Measurements from ENCODE around the gene TEKT1.
A peak's percentile ranks its signal among the peaks of the same experiment; 100 is the strongest.
"Not testable (repeated sequence)": the region's sequence is repeated elsewhere in the genome, so short reads cannot be mapped to it uniquely, and the experiment has no call there.

Gene TEKT1

DNA sequence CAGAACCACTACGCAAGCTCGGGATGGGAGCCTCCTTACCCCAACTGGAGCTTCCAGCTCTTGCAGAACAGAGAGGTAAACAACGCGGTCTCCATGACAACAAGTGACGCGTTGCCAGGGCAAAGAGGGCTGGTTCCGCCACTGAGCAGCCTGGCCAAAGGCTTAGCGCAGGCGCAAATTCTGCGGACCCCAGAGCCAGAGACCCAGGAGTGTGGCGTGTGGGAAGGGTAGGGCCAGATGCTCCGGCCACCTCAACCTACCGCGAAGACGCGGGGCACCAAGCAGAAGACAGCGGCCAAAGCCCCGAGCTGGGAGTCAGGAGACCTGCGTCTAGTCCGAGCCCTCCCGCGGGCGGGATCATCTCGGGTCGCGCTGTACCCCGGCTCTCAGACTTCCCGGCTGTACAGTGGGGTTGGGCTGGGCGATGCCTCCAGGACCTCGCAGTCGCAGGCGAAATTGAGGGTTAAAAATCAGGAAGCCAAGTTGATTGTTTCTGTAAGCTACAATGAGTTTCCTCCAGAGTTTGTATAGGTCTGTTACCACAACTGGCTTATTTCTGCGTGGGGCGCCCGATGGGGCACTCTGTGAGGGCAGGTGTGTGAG is at the start of gene TEKT1:
TSS of gene TEKT1 (minus strand) at position 69 of the 603 bp plus-strand sequence. CDS start 1,353 bp downstream, outside the sequence.
- DNase-seq, result no peak

DNA sequence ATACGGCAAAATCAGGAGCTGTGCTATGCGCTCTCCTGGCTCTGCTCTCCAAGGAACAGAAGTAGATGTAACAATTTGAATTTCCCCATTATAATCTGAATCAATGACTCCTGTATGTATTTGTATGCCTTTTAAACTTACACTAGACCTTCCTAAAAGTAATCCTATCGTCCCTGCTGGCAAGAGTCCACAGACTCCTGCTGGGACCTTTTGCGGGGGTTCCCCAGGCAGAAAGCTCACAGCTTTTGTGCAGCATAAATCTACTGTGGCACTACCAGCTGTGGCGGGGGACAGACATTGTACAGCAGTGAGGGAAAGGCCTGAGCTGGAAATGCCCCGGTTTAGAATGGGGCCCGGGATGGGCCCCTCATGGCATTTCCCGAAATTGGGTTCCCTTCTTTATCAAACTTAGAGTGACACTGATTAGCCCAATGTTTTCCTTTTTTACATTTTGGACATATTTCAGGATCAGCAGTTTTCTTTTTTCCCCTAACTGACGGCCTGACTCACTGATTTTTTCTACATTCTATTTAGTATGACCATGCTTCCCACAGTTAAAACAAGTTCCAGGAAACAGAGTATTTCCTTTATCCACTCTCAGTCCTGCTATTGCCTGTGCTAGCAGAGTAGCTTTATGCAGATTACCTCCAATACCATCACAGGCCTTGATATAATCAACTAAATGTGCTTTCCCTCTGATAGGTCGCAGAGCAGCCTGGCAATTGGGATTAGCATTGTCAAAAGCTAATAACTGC is 47.9 kb upstream of the TEKT1 start:
- DNase-seq, result not testable (repeated sequence)

DNA sequence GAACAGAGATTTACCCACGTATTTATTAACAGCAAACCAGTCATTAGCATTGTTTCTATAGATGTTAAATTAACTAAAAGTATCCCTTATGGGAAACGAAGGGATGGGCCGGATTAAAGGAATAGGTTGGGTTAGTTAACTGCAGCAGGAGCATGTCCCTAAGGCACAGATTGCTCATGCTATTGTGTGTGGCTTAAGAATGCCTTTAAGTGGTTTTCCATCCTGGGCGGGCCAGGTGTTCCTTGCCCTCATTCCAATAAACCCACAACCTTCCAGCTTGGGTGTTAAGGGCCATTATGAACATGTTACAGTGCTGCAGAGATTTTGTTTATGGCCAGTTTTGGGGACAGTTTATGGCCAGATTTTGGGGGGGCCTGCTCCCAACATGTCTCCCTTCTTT is 43.7 kb upstream of the TEKT1 start:
- not testable (repeated sequence) for DNase-seq

DNA sequence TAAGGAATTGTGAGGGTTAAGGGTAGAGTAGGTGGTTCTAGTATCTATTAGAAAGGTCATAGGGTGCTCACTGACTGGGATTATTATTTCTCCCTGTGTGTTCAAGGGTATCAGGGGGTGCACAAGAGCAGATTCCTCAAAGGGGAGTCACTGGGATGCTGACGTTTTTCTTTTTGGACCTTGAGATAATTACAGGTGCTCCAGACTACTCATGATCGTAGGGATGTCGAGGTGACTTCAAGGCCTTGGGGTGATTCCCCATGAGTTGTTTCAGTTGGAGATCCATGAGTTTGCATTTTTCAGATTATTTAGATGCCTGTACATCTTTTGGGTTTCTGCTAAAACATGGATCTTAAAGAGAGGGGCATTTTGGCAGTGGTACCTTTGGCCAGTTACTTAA is 41.4 kb upstream of the TEKT1 start:
- DNase-seq, result no peak

DNA sequence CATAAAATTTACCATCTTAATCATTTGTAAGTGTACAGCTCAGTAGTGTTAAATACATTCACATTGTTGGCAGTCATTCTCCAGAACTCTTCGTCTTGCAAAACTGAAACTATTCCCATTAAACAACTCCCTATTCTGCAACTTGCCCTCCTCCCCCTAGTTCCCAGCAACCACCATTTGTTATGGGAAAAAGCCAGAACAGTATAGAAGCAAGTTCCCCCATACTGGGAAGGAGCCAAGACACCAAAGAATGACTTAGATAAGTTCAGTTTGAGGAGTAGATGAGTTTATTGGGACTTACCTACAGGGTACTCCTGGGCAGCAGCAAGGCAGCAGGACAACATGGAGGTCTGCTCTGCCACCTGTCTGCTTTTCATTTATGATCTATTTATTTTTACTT is 39.3 kb upstream of the TEKT1 start:
- DNase-seq, result no peak

DNA sequence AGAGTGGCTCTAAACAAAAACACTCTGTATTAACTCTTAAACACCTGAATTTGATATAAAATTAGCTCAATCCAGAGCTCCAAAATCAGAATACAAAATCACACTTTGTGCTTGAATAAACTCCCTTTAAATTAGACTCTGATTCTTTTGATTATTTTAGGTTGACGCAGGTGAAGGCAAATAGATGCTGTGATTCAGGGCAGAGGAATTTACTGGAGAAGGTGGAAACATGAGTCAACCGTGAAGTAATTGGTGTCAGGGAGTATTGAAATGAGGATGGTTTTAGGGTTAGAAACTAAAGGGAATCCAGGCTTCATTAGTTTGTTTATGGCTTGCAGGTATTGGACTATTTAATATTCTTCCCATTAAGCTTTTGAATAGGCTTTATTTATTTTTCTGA is 37.1 kb upstream of the TEKT1 start:
- no peak for DNase-seq

DNA sequence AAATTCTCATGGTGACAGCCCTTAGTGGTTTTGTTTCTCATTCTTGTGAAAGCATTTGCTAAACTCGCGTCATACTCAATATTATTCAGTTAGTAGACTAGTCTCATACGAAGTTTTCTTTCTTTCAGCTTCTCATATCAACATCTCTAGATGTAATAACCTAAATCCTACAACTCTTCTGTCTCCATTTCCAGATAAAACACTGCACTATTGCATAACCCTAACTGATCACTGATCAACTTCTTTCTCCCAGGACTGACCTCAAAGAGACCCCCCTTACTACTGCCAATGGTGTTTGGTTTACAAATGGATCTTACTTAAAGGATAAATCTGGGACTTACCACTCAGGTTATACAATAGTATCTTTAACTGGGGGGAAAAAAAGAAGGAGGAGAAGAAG is 36.3 kb upstream of the TEKT1 start:
- no peak for DNase-seq

DNA sequence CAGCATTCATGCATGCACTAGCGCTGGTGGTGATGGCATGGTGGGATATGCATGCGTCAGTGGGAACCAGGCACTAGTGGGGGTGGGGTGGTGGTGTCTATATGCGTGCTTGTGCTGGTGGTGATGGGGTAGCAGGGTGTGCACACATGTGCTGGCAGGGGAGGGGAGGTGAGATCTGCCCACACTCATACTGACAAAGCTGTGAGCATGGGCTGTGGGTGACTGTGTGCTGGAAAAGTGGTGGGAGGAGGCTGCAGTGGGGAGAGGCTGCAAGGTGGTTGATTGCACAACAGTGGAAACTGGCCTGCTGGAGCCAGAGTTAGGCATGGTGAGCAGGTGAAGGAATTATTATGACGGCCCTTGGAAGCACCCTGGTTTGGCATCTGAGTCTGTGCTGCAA is 31.3 kb upstream of the TEKT1 start:
- DNase-seq, result no peak

DNA sequence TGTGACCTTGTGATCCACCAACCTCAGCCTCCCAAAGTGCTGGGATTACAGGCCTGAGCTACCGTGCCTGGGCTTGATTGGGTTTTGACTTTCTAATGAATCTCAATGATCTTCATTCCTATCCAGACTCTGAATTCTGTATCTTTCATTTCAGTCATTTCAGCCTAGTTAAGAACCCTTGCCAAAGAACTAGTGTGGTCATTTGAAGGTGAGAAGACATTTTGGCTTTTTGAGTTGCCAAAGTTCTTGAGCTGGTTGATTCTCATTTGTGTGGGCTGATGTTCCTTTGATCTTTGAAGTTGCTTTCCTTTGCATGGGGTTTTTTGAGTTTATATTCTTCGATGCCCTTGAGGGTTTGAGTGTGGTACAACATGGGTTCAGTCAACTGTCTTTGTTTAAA is 30.6 kb upstream of the TEKT1 start:
- no peak for DNase-seq

DNA sequence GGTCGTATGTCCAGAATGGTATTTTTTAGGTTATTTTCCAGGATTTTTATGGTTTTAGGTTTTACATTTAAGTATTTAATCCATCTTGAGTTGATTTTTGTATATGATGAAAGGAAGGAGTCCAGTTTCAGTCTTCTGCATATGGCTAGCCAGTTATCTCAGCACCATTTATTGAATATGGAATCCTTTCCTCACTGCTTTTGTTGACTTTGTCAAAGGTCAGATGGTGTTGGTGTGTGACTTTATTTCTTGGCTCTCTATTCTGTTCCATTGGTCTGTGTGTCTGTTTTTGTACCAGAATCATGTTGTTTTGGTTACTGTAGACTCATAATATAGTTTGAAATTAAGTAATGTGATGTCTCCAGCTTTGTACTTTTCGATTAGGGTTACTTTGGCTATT is 26.4 kb upstream of the TEKT1 start:
- no peak for DNase-seq

DNA sequence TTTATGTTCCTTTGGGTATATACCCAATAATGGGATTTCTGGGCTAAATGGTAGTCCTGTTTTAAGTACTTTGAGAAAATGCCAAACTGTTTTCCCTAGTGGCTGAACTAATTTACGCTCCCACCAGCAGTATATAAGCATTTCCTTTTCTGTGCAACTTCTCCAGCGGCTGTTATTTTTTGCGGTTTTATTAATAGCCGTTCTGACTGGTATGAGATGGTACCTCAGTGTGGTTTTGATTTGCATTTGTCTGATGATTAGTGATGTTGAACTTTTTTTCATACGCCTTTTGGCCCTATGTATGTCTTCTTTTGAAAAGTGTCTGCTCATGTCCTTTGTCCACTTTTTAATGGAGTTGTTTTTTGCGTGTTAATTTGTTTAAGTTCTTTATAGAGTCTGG is 25.8 kb upstream of the TEKT1 start:
- DNase-seq, result no peak

DNA sequence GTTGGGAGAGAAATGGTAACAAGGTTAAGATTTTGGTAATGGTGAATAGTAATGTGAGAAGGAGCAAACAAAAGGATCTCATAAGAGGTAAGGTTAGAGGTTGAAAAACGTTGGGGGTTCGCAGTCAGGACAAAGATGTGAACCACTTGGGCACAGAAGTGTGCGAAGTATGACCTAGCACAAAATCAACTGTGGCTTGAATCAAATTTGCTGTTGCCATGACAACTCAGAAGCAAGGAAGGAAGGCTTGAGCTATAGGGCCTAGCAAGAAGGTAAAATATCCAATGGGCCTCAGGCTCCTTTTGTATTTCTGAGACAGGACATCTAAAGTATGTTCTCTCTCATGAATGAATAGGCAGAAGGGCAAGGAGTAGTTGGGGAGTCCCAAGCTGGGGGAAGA is 24.5 kb upstream of the TEKT1 start:
- no peak for DNase-seq

DNA sequence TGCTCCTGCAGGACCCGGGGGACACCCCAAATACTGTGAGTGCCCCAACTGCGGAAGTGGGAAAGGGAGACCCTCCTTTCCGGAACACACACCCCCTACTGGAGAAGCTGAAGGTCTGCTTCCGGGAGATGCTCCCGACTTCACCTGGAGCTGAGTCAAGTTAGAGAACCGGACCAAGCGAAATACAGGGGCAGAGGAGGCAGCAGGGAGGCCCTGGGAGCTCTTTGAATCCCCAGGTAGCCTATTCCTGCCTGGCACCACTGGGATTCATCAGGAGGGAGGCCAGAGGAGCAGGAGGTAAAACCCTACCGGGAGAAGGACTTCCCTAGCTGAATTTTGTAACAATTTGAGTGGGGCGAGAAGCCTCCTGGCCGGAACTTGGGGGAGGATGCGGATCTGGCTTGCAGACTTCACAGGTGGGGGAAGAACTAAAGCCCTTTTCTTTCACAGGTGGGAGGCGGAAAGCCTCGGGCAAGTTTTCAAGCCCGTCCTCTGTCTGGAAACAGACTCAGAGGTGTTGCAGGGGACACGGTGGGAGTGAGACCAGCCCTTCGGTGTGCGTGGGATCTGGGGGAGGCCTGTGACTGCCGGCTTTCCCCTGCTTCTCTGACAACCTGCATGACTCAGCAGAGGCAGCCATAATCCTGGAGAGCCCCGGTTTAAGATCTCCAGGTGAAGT is 22.4 kb upstream of the TEKT1 start:
- DNase-seq, result no peak

DNA sequence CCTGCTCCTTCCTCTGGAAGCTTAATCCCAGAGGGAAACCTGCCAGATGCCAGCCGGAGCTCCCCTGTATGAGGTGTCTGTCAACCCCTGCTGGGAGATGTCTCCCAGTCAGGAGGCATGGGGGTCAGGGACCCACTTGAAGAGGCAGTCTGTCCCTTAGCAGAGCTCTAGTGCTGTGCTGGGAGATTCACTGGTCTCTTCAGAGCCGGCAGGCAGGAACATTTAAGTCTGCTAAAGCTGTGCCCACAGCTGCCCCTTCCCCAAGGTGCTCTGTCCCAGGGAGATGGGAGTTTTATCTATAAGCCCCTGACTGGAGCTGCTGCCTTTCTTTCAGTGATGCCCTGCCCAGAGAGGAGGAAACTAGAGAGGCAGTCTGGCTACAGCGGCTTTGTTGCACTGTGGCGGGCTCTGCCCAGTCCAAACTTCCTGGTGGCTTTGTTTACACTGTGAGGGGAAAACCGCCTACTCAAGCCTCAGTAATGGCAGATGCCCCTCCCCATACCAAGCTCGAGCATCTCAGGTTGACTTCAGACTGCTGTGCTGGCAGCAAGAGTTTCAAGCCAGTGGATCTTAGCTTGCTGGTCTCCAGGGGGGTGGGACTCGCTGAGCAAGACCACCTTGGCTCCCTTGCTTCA is 17.1 kb upstream of the TEKT1 start:
- not testable (repeated sequence) for DNase-seq

DNA sequence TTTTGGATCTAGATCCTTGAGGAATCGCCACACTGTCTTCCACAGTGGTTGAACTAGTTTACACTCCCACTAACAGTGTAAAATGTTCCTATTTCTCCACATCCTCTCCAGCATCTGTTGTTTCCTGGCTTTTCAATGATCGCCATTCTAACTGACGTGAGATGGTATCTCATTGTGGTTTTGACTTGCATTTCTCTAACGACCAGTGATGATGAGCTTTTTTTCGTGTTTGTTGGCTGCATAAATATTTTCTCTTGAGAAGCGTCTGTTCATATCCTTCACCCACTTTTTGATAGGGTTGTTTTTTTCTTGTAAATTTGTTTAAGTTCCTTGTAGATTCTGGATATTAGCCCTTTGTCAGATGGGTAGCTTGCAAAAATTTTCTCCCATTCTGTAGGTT is 14.6 kb upstream of the TEKT1 start:
- DNase-seq, result not testable (repeated sequence)

DNA sequence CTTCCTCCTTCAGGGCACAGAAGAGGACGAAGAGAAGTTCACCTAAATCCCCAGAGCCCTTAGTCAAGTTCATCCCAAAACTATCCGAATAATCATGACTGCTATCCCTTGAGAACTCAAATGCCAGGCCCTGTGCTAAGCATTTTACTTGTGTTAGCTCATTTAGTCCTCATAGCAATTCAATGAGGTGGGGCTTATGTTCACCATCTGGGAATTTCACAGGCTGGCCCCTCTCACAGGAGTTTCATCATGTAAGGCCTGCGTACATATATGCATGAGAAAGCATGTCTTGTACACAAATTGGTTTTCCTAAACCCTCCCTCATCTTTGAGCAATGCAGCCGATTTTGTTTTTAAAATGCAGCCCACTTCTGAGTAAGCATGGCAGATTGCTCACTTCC is 12.9 kb upstream of the TEKT1 start:
- not testable (repeated sequence) for DNase-seq

DNA sequence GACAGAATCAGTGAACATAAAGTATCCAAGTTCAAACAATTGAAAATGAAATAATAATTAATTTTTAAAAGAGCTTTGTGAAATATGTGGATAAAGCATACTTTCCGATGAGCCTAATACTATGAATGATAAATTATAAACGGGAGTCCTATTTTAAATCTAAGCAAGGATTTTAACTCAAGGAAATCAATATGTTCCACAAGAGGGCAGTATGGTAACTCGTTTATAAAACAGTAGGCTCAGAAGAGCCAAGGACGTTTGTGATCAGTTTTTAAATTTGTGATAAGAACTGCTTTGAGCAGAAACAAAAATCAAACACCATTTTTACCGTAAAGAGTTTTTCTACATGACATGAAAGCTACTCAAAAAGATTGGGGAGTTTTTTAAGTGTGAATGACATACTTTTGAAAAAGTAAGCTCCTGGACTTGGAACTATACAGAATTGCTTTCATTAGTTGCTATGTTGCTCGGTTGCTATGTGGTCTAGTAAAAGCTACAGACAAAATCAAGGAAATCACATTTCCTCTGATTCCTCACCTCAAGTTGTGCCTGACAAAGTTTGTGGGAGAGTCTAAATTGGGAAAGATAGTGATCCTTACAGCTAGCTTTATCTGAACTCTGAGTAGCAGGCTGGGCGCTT is 11.8 kb upstream of the TEKT1 start:
- peak; percentile 9 for DNase-seq

DNA sequence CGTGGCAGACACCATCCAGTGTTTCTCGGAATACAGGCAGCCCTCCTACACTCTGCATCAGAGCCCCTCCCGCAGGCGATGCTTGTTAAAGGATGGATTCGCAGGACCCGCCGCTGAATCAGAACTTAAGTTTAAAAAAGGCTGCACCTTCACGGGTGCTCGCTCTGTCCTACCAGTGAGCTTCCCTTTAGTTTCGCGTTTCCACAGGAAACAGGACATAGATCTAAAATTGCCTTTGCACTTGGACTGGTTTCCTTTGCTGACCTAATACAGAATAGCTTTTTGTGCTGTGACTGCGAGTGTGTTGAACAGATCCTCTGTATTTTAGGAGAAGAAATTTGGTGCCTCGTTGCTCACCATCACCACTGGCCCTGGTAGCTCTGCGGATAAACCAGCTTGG is 10.2 kb upstream of the TEKT1 start:
- DNase-seq, result not testable (repeated sequence)

DNA sequence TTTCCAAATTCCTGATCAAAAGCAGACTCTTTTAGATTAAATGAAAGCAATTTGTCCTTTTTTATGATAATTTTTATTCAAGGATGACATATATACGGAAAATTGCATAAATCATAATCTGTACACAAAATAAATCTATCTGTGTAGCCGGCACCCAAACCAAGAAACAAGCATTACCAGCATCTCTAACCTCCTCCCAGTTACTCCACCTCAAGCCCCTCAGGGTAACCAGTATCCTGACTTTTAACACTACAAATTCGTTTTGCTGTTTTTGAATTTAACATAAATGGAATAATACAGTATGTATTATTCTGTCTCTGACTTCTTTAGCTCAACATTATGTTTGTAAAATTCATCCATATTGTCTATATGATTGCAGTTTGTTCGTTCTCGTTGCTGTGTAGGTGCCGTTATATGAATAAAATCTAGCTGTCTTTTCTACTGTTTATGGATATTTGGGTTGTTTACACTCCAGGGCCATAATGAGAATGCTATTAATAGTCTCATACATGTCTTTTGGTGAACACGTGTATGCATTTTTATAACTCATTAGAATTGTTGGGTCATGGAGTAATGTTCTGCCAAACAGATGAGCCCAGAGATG is 1.0 kb downstream of the TEKT1 start:
- no peak for DNase-seq

DNA sequence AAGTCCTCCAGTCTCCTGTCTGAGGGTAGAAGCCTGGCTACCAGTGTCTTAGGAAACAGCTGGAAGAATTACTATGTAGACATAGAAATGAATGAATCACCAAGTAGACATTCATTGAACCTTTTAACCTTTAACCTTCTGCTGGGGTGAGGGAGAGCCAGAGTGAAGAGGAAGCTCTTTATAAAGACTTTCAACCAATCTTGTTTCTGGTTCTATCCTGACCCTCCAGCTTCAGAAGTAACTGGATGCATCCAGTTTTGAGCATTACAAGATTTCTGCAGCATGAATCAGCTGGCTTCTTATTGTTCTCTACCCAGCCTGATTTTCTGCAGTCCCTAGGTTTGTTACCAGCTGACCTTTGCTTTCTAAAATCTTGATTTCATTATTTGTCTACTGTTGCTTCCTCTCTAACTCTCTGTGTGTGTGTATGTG is 8.5 kb downstream of the TEKT1 start:
- DNase-seq, result no peak

DNA sequence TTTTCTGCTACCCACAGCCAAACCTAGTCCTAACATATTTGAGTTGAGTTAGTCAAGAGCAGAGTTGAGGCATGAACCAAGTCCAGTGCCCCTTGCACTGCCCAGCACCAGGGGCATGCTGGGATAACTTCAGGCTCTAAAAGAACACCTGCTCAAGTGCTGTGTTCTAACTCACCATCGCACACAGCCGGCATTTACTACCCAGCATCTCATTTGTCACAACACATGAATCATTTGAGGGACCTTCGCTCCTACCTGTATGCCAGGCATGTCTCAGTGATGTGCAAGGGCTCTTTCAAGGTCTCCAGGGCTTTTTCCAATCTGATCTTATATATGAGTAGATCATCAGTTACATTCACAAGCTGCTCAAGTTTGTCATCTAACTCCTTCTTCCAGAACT is 12.6 kb downstream of the TEKT1 start:
- no peak for DNase-seq

DNA sequence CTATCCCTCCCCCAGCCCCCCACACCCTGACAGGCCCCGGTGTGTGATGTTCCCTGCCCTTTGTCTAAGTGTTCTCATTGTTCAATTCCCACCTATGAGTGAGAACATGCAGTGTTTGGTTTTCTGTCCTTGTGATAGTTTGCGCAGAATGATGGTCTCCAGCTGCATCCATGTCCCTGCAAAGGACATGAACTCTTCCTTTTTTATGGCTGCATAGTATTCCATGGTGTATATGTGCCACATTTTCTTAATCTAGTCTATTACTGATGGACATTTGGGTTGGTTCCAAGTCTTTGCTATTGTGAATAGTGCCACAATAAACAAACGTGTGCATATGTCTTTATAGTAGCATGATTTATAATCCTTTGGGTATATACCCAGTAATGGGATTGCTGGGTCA is 15.2 kb downstream of the TEKT1 start:
- not testable (repeated sequence) for DNase-seq

DNA sequence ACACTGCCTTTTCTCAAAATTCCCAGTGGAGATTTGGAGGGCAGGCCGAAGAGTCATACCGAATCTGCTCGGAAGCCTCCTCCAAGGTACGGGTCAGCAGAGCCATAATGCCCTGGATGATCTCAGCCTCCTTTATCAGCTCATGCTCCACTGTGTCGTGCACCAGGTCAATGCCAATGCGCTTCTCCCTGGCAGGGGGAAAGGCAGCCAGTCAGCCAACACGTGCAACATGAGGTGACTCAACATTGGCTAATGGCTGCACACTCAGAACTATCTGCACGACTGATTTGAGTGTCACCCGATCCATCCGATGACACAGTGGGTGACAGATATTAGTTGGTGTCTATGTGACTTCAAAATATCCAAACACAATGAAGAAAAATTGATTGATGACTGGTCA is 15.8 kb downstream of the TEKT1 start:
- no peak for DNase-seq
